HepG2 (cell line): Measurements from ENCODE around the gene ATG9A. TPM values are rescaled to one million over a fixed set of nuclear protein-coding genes. Genes with fewer than 3 reads are reported as not detected.
A peak's percentile ranks its signal among the peaks of the same experiment; 100 is the strongest.

Experiments used
- CC2D1A ChIP-seq: sonication (generic); formaldehyde crosslinking; IDR thresholded peaks from 2 replicates; pipeline ENCODE4 v1.8.1; 2023; ENCODE audit warnings: mild to moderate bottlenecking, missing genetic modification reagents
- EED ChIP-seq: sonication (generic); formaldehyde crosslinking; IDR thresholded peaks from 2 replicates; pipeline ENCODE4 v1.5.0; 2020; ENCODE audit warnings: mild to moderate bottlenecking, missing genetic modification reagents
- ELK4 ChIP-seq: sonication (generic); formaldehyde crosslinking; IDR thresholded peaks from 2 replicates; pipeline ENCODE4 v1.9.0; 2021; ENCODE audit warnings: missing genetic modification reagents, borderline replicate concordance
- GATAD1 ChIP-seq: IDR thresholded peaks from 2 replicates; pipeline ENCODE4 v1.6.1; 2016; ENCODE audit warnings: missing genetic modification reagents, missing compliant biosample characterization
- HNRNPH1 ChIP-seq: fragments of 200-400 bp; formaldehyde crosslinking; optimal IDR thresholded peaks from 2 replicates; pipeline ENCODE3; 2017; ENCODE audit warnings: mild to moderate bottlenecking, low read depth, low read length
- MXI1 ChIP-seq: IDR thresholded peaks from 3 replicates; pipeline ENCODE4 v1.6.1; 2012; ENCODE audit warnings: low read depth, low read length, inconsistent platforms, borderline replicate concordance
- MYPOP ChIP-seq: sonication (generic); formaldehyde crosslinking; IDR thresholded peaks from 2 replicates; pipeline ENCODE4 v1.8.1; 2023; ENCODE audit warnings: mild to moderate bottlenecking, moderate library complexity, missing genetic modification reagents
- NFRKB ChIP-seq: fragments of 450-650 bp; IDR thresholded peaks from 2 replicates; pipeline ENCODE4 v1.6.1; 2017
- SALL1 ChIP-seq: sonication (generic); formaldehyde crosslinking; IDR thresholded peaks from 2 replicates; pipeline ENCODE4 v1.8.0; 2022; ENCODE audit warnings: mild to moderate bottlenecking, missing genetic modification reagents
- SMC3 ChIP-seq: IDR thresholded peaks from 2 replicates; pipeline ENCODE4 v1.6.1; 2011; ENCODE audit warnings: low read length, improper control_type of control experiment
- SOX6 ChIP-seq, 2 experiments: fragments of 450-650 bp in 1 of 2; sonication (generic) in 1 of 2; formaldehyde crosslinking in 1 of 2; IDR thresholded peaks; 2 replicates each; pipeline versions ENCODE4 v1.4.0 to v1.6.1; 2017 to 2020; ENCODE audit warnings: antibody characterized with exemption in 1 of 2, mild to moderate bottlenecking in 1 of 2, missing genetic modification reagents in 1 of 2
- ZNF138 ChIP-seq: sonication (generic); formaldehyde crosslinking; IDR thresholded peaks from 2 replicates; pipeline ENCODE4 v1.5.0; 2020; ENCODE audit warnings: mild to moderate bottlenecking, low read depth, missing genetic modification reagents
- ZNF281 ChIP-seq: sonication (generic); formaldehyde crosslinking; IDR thresholded peaks from 2 replicates; pipeline ENCODE4 v1.4.0; 2020; ENCODE audit warnings: missing genetic modification reagents, borderline replicate concordance
- ZNF44 ChIP-seq: sonication (generic); formaldehyde crosslinking; IDR thresholded peaks from 2 replicates; pipeline ENCODE4 v1.5.1; 2020; ENCODE audit warnings: mild to moderate bottlenecking, missing genetic modification reagents
- ZNF598 ChIP-seq: sonication (generic); formaldehyde crosslinking; IDR thresholded peaks from 2 replicates; pipeline ENCODE4 v1.5.1; 2020; ENCODE audit warnings: mild to moderate bottlenecking, missing genetic modification reagents, borderline replicate concordance
- ZXDC ChIP-seq: sonication (generic); formaldehyde crosslinking; IDR thresholded peaks from 2 replicates; pipeline ENCODE4 v1.5.0; 2020; ENCODE audit warnings: mild to moderate bottlenecking, missing genetic modification reagents
- polyA plus RNA-seq, 8 experiments: library from polyadenylated mRNA; depleted of rRNA in 3 of 8; stranded (reverse) in 7 of 8; unstranded in 1 of 8; fragments of >200 nt; fragmentation: Illumina TruSeq in 4 of 8; extraction: Trizol in 4 of 8; gene quantifications; 2 replicates each; pipeline versions ENCODE4 v1.2.1 to v1.2.3, GENCODE V29; 2011 to 2016; ENCODE audit warnings: low read depth in 4 of 8, missing spikeins in 1 of 8, mixed read lengths in 1 of 8; ENCODE audit not compliant: insufficient read depth in 1 of 8
- total RNA-seq, 5 experiments: library from RNA; depleted of rRNA; stranded (reverse); fragments of >200 nt; fragmentation: Illumina TruSeq; extraction: Trizol; gene quantifications; 2 replicates each; pipeline ENCODE4 v1.2.3, GENCODE V29; 2016; ENCODE audit warnings: low read depth in 1 of 5

ATG9A gene
- total and polyA plus RNA-seq, 2 of the 13 experiments (the other 11 are each of a cell fraction or from before 2014, with no cell fraction given): 35.0 to 131 TPM

- TF ChIP-seq SALL1 (CRISPR knock-in tag) (peak; percentile 49), MYPOP (no peak), ZNF281 (CRISPR knock-in tag) (no peak), ELK4 (CRISPR knock-in tag) (no peak), NFRKB (no peak), EED (CRISPR knock-in tag) (peak; percentile 13; the same call in 1 of the 2 replicates), ZNF44 (CRISPR knock-in tag) (peak; percentile 55; the same call in 1 of the 2 replicates), SMC3 (no peak), ZNF598 (peak; percentile 69; the same call in 1 of the 2 replicates), HNRNPH1 (no peak), SOX6 (IDR thresholded peaks at IDR 0.05) (no peak), SOX6 (CRISPR knock-in tag; IDR thresholded peaks at IDR 0.05) (no peak; the same call in 1 of the 2 replicates), GATAD1 (peak; percentile 18; the same call in 1 of the 2 replicates), ZNF138 (no peak), CC2D1A (CRISPR knock-in tag) (no peak), MXI1 (peak; percentile 11; the same call in 1 of the 3 replicates), ZXDC (CRISPR knock-in tag) (0 out of 2 replicates have a peak, but pooled peaks have one; percentile 9)
These were observed 22.1 kb downstream of the ATG9A start (continued) for GRCh38 chr2:219207134-219207883.
